ENCODE measurements around the gene GFER. TPM values are rescaled to one million over a fixed set of nuclear protein-coding genes. Genes with fewer than 3 reads are reported as not detected.

GFER gene
- total and polyA plus RNA-seq, 2 donors (not counting 1 experiment from before 2014, with no cell fraction given) = 15.6 to 30.4 TPM

DNA sequence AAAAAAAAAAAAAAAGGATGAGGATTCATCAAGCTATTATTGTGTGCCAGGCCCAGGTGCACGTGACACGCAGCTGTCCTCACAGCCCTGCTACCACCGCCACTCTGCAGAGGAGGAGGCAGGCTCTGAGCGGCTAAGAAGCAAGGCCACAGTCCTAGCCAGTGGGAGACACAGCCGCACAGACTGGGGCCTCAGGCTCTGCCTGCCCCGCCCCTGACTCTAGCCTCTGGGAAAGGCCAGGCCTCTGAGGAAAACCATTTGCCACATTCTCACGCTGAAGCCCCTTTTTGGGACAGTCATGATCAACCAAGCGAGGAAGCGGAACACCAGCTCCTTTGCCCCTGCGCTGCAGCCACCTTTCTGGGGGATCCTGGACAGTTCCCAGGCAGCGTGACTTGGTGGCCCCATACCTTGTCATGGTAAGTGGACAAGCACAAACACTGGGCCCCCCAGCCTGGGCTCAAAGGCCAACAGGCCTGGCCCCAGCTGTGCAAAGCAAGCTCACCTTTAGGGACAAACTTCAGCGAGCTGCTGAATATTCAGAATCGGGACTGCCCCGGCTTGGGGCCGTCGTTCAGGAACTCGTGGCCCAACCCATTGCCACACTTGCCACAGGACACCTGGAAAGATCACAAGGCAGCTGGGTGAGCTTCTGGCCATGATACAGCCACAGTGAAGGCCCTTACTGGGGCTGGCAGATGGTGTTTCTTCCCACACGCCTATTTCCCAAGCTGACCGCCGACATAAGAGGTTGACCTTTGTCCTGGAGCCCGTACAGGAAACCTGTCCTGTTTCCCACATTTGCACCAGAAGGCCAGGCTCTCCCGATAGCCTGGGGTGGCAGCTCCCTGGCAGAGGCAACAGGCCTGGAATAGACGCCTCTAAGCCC, 43.5 kb upstream of the GFER start:
- no peak overlapping the region for H3K4me2 ChIP-seq (replicated peaks; ENCODE audit: low read depth, low read length, poor library complexity, severe bottlenecking)
- TF ChIP-seq, protein P1, sequence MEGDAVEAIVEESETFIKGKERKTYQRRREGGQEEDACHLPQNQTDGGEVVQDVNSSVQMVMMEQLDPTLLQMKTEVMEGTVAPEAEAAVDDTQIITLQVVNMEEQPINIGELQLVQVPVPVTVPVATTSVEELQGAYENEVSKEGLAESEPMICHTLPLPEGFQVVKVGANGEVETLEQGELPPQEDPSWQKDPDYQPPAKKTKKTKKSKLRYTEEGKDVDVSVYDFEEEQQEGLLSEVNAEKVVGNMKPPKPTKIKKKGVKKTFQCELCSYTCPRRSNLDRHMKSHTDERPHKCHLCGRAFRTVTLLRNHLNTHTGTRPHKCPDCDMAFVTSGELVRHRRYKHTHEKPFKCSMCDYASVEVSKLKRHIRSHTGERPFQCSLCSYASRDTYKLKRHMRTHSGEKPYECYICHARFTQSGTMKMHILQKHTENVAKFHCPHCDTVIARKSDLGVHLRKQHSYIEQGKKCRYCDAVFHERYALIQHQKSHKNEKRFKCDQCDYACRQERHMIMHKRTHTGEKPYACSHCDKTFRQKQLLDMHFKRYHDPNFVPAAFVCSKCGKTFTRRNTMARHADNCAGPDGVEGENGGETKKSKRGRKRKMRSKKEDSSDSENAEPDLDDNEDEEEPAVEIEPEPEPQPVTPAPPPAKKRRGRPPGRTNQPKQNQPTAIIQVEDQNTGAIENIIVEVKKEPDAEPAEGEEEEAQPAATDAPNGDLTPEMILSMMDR (IDR thresholded peaks at IDR 0.05) = no peak
- TF ChIP-seq EZH2 (IDR thresholded peaks at IDR 0.05; ENCODE audit: borderline replicate concordance, insufficient read depth, low read depth, low read length, poor library complexity, severe bottlenecking) = no peak
- intact Hi-C loops (cut with micrococcal nuclease) = loop anchor here (10.0 kb wide), 1 partner anchor 54 kb away; no protein-coding TSS in a partner anchor
- peaks cover 14 to 19% of the 10 kb centered on the region in 2 donors for H3K4me1 ChIP-seq (ENCODE audit: control insufficient read depth in 2 of 2, insufficient read depth in 2 of 2, low read length in 2 of 2)
- Mint-ChIP-seq H3K4me3 (no peak overlapping the region), H3K27ac (peak overlapping the region; percentile 32), H3K9me3 (ENCODE audit: insufficient read depth) (no peaks in the 10 kb centered on the region), H3K4me1 (peaks cover 21% of the 10 kb centered on the region), H3K27me3 (no peaks in the 10 kb centered on the region)
- DNase-seq = no peak
- POLR2A ChIA-PET = interaction anchor here (0.7 to 1.2 kb wide), 2 partner anchors 24 to 35 kb away, joined by 3 to 5 read pairs; partner anchors contain the start of gene RPS2
- H2AFZ ChIP-seq (ENCODE audit: insufficient read depth, low read depth, low read length, poor library complexity, severe bottlenecking) = no peak overlapping the region
- H4K20me1 ChIP-seq (ENCODE audit: control insufficient read depth, insufficient read depth, low read length, poor library complexity, severe bottlenecking) = no peaks in the 10 kb centered on the region
- no peak overlapping the region for H3K4me3 ChIP-seq (ENCODE audit: control extremely low read depth in 1 of 5, extremely low read depth in 1 of 5, insufficient read depth in 1 of 5, low read depth in 2 of 5, low read length in 4 of 5)
- H3K27me3 ChIP-seq (replicated peaks in 1 of 4; ENCODE audit: control extremely low read depth in 1 of 4, control insufficient read depth in 3 of 4, insufficient read depth in 4 of 4, low read length in 3 of 4) = no peaks in the 10 kb centered on the region
- H3K79me2 ChIP-seq (ENCODE audit: control insufficient read depth, insufficient read depth, low read length) = no peaks in the 10 kb centered on the region
- H3K9ac ChIP-seq (ENCODE audit: low read length) = no peak overlapping the region
- peaks cover 0 to 12% of the 10 kb centered on the region in 2 experiments for H3K36me3 ChIP-seq (replicated peaks in 1 of 2; ENCODE audit: control extremely low read depth in 1 of 2, control insufficient read depth in 1 of 2, extremely low read depth in 1 of 2, insufficient read depth in 2 of 2, low read length in 1 of 2)
- 85% methylated on average over 22 of the region's 23 CpGs for WGBS (ENCODE audit: insufficient coverage)
- CTCF ChIA-PET = interaction anchor here (0.5 to 1.1 kb wide), 3 partner anchors 9 to 548 kb away, joined by 3 to 5 read pairs (median 3); no protein-coding TSS in a partner anchor
- ATAC-seq (ENCODE audit: low read depth) = no peak
- H3K27ac ChIP-seq (ENCODE audit: low read length in 2 of 2) = no peak overlapping the region
- no peaks in the 10 kb centered on the region for H3K9me3 ChIP-seq (ENCODE audit: control extremely low read depth in 1 of 3, control insufficient read depth in 2 of 3, insufficient read depth in 1 of 3, low read length in 2 of 3)
